Astrocyte of the hippocampus (primary cell): ENCODE data around the gene MAPKBP1.

Source experiments
- DNase-seq: peaks from one replicate; pipeline ENCODE4 v3.0.0; 2011; ENCODE audit warnings: low read depth, low spot score

MAPKBP1 gene

DNA sequence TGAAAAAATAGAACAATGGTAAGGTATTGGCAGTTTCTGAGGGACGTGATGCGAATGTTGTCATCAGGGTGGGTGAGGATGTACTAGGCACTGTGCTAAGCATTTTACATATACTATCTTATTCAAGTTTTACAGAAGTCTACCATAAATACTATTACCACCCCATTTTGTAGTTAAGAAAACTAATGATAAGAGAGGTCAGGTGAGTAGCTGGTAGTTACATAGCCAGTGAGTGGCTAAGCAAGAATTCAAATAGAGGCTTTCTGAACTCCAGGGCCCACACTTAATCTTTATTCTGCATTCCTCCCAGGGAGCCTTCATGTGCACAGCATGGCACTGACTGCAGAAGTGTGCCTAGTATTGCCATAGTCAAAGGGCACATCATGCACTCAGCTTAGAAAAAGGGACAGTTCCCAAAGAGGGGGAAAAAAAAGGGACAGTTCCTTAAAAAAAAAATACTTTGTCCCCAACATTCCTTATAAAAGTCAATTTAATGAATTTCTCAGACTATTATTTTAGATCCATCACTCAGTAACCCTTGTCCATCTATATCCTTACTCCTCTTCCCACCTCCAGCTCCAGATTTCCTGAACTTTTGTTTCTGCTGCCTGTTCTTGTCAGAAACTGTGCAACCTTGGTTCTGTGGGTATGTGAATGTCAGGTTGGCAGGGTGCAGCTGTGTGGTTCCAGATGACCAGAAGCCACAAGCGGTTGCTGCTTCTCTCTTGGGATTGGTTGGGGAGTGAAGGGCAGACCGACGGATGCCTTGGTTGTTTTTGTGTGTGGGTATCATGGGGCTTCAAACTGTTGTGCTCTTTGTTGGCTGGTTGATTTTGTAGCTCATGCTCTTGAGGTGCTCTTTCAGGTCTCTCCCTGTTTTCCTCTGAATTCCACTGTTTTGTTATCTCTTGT, 8.3 kb downstream of the MAPKBP1 start:
- DNase-seq, result no peak

DNA sequence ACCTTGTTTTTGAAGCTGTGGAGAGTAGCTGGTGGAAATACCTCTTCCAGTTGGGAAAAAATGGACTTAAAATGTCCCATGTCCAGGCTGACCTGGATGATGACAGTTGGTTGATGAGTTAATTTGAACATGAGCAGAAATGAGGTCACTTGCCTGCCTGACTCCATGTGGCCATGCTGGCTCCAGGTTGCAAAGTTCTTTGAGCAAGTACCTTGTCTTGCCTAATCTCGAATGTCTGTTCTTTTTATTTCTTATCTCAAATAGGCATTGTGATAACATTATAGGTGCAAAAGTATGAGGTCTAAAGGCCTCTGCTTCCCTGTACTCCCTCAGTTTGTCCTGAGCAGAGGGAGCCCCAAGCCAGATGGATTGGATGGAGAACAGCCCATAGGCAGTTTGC, 9.0 kb downstream of the MAPKBP1 start:
- DNase-seq, result no peak

DNA sequence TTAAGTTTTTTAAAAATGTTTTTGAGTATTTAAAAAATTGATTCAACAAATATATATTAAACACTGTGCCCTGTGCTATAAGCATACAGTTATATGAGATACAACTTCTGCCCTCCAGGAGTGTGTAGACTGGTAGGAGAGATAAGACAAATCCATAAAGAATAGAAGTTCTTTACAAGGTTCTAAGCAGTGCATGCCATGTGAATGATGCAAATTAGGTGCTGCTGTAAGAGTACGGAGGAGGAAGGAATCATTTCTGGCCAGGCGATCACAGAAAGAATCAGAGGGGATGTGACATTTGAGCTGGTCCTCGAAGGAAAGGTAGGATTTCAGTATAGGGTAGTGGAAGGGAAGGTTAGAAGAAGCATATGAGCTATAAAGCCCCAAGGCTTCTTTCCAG, 14.0 kb downstream of the MAPKBP1 start:
- no peak for DNase-seq

DNA sequence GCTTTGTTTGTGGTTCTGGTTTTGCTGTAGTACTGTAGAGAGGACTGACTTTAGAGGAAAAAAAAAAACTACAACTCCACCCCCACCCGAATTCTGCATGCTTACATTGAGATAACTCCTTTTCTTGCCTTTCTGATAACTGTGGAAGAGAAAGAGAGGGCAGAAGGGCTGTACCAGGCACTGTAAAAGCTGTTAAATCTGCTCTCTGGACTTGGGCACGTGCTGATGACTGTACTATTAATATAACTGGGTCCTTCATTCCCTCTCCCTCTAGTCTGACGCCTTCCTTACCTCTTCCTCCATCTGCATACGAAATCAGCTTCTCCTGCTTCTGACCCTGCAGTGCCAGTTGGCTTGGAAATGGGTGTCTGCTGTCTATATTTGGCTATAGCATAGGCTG, 15.0 kb downstream of the MAPKBP1 start:
- no peak for DNase-seq

DNA sequence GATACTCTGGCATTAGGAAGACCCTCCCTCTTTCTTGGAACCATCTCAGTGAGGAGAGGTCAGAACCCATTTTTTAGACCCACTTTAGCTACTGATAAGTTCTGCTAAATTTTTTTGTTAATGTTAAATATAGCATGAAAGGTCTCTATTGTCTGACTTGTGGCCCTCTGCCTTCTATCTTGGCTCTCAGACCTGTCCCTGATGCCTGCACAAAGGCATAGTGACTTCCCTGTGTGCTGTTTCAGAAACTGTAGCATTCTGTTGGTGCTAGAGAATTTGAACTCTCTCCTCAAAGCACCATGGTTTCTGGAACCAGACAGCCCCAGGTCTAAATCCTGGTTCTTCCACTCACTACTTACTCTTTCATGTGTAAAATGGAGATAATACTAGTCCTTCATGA, 15.4 kb downstream of the MAPKBP1 start:
- no peak for DNase-seq

DNA sequence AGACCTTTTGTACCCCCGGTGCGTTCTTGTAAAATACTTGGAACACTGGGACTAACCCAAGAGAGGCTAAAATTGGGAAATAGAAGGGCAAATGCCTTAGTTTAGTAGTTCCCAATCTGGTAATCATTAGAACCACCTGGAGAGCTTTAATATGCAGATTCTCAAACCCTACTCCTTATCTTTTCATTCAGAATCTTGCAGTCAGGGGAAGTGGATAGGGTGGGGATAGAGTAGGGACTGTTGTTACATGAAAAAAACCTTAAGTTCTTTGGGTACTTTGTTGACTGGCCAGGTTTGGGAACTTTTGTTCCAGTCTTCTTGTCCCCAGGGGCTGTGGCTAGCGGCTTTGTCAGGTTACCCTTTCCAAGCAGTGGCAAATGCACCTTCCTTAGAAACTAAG, 15.9 kb downstream of the MAPKBP1 start:
- DNase-seq, result no peak

DNA sequence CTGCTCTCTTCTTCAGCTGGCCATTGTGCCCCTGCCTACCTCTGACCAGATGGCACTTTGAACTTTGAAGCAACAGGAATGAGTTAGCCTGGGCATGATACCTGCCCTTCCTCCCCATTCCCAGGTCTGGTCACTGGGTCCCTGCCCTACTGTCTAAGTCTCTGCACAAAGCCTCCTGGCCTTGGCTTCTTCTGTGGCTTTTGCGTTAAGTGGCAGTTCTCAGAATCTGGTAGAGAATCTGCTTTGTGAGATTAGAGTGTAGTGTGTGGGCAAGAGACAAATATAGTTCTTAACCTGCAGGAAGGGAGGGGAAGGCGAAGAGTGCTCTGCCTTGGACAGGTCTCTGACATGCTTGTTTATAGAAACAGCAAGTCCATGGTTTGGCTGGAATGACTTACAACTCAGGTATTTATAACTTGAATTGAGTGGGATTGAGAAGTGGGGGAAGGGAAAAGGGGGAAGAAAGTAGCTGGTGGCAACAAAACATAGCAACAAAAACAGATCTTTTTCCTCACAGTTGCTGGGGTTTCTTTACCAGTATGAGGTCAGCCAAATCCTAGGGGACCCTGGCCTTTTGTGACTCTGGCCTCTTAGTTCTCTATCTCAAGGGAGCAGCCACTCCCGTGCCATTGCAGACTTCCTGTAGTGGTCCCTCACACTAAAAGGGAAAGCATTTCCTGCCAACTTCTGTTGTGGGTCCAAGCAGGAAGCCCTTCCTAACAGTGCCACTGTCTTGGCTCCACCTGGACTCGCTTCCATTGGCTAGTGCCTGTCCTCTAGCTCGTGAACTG, 16.7 kb downstream of the MAPKBP1 start:
- peak; percentile 88 for DNase-seq

DNA sequence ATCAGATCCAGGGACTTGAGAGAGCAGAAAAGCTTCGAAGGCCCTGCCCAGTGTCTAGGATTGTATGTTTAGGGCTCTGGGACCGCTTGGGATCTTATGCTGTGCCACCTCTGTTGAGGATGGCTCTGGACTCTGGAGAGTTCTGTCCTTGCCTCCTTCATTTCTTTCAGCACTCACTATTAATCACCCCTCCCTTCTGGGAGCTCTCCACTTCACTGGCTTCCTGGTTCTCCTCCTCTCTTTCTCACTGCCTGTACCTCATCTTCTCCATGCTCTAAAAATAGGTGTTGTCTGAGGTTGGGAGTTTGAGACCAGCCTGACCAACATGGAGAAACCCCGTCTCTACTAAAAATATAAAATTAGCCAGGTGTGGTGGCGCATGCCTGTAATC, 17.3 kb downstream of the MAPKBP1 start:
- no peak for DNase-seq

DNA sequence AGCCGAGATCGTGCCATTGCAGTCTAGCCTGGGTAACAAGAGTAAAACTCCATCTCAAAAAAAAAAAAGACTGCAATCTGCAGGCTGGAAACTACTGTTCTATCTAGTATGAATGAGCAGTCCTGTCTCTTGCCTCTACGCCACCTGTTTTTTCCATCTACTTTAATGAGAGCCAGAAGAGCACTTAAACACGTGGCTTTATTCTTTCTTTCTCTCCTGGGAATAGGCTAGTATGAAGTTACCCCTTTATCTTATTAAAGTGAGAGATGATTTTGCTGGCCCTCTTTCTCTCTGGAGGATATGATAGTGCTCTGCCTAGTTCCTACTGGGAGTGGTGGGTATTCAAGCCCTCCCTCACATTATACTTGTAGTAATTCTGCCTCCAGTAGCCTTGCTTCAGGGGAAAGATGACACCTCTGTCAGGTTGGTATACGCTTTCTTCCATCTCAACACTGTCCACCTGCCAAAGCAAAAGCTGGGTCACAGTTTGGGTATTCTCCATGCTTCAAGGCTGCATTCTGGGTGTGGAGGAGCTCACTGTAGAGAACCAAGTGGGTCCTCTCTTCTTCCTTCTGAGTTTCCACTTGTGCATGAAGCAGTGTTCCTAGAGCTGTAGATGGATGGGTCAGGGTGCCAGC, 17.8 kb downstream of the MAPKBP1 start:
- DNase-seq, result no peak

DNA sequence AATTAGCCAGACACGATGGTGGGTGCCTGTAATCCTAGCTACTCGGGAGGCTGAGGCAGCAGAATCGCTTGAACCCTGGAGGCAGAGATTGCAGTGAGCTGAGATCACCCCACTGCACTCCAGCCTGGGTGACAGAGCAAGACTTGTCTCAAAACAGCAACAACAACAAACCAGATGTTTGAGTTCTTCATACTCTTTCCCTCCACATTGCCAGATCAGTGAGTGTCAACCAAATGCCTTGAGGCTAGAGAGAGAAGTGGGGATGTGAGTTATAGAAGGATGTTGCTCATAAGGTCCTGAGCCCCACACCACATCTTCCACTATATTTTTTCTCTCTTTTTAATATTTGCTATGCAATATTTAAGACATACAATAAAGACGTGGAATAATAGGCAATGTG, 19.8 kb downstream of the MAPKBP1 start:
- DNase-seq, result no peak

DNA sequence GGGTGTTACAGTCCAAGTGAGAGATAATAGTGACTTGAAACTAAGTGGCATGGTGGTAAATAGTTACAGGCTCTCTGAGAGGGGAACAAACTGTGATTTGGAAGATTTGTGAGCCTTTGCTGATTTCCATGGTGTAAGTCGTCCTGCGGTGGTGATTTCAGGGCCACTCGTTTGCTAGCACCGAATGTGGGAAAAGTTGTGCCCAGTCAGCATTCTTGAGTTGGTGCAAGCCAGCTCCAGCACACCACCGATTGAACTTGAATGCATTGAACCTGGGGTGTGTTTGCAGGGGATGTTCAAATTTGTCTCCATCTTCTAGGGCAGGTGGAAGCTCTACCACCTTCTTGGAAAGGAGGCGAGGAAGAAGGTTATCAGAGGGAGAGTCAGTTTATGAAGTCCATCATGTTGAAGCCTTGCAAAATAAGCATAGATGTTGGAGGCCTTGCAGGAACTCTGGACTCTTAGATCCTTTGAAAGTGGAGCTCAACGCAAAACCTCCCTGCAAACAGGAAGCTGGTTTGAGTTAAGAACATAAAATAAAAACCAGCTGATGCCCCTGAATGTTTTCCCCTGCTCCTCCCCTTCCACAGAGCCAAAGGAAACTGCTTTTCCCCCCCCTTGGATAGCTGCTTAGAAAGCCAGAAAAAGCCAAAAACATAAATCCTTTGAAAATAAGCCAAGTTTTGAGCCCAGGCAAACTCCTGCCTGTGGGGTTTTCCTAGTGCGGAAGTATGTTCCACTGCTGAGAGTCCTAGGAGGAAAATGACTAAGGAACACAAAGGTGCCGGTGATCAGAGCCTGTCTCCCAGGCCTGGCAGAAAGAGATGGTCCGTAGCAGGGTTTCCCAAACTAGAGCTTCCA, 21.9 kb downstream of the MAPKBP1 start:
- DNase-seq, result no peak

DNA sequence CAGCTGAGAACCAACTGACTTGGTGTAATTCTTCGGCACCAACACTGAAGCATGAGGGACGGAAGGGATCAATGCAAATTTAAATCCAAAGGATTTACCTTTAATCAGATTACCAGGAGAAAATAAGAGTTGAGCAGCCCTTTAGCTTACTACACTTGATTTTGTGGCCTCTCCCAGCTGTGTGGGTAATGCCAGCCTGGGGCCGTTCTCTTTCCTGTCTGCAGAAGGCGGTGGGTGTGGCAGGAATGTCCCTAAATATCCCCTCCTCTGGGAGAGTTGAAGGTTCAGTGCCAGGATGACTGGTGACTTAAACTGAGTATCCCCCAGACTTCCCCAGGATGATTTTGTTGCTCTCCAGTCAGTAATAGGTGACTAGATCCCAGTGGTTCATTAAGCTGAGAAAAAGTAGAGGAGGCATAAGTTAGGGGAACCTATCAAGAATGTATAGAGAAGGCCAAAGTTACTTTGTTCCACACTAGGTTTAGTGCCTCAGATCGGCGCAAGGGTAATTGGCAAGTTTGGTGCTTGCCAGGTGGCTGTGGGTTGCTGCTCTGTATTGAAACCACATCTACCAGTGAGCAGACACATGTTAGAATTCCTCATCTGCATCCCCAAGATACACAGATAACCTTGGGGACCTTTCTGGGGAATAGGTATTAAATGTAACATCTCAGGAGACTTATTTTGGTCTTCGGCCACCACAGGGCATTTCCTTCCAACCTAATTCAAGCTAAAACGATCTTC, 23.1 kb downstream of the MAPKBP1 start:
- no peak for DNase-seq

DNA sequence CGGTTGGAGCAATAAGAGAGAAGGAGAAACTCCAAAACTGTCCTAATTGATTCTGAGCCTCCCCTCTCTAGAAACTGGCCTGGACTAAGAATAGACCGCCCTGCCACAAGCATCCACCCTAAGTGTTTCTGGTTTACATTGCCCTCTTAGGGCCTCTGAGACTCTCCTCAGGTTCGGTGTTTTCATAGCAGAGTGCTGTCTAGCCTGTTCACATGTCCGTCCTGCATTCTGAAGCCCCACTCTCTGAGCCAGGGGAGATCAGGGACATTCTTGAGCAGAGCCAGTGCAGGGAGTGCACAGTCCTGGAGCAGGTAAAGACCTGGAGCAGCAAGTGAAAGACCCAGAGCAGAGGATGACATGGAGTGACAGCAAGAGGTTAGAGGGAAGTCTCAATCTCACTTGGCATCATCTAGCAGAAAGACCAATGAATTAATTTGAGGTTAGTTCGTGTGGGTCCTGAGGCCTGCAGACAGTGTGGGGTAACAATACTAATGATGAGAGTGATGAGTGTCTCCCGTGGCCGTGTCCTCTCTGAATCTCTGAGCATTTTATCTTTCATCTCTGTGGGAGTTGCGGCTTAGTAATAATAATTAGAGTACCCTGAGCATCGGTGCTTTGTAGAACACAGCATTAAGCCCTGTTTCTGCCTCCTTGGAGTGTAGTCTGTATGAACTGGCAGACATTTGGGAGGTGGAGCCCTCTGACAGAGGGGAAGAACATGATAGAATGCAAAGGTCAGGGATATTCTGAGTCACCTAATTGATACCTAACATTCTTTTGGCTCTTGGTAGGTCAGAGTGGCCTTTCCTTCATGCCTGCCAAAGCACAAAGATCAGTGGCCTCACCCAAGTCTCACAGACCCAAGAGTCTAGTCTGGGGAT, 24.6 kb downstream of the MAPKBP1 start:
- no peak for DNase-seq

DNA sequence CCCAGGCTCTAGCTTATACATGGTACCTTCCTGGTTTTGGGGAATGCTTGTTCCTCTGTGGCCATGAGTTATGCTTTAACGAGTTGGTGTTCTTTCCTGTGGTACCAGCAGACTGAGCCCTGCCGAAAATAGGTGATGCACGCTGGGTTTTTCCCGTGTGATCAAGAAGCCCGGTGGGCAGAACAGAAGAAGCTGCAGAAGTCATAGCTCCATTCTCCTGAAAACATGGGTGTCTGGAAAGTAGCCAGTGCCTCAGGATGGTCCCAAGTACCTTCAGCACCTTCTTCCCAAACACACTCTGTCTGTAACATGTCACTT, 25.2 kb downstream of the MAPKBP1 start:
- no peak for DNase-seq

DNA sequence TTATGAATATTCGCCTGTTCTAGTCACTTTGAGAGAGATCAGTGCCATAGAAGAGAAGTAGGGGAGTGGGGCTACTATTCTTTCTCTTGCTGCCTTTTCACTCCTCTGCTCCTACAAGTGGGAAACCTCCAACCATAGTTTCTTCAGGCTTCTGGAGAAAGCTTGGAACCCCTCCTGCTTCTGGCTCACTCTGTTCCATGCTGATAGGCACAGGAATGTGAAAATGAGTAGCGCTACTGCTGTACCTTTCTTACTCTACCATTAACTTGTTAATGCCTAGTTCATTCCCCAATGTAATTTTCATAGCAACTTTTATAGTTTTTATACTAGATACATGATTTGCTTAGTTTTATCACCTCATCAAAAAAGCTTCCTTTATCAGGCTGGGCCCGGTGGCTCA, 26.9 kb downstream of the MAPKBP1 start:
- DNase-seq, result no peak

DNA sequence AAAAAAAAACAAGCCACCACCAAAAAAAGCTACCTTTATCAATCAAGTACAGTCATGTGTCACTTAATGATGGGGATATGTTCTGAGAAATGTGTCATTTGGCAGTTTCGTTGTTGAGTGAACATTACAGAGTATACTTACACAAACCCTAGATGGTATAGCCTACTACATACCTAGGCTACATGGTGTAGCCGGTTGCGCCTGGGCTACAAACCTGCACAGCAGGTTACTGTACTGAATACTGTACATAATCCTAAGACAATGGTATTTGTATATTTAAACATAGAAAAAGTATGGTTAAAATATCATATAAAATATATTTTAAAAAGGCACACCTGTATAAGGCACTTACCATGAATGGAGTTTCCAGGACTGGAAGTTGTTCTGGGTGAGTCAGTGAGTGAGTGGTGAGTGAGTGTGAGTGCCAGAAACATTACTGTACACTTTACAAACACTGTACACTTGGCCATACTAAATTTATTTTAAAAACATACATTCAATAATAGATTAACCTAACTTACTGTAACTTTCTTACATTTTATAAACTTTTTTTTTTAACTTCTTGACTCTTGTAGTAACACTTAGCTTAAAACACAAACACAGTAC, 27.7 kb downstream of the MAPKBP1 start:
- DNase-seq, result no peak

DNA sequence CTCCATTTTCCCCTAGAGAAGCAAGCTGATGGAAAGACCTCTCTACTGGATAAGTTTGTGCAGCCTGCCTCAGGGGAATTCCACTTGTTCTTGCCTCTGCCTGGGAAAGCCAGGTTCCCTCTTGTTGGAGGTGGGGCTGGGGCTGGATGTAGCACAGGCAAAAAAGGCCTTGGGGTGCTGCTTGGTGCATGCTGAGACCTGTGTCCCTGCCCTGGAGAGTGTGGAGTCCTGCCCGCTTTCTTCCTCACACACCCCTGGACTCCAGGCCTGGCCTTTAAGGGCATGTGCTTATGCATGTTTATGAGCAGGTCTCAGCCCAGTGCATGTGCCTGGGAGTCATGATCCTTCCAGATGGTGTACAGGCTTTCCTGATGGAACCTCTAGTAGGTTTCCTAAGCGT, 30.1 kb downstream of the MAPKBP1 start:
- DNase-seq, result no peak

DNA sequence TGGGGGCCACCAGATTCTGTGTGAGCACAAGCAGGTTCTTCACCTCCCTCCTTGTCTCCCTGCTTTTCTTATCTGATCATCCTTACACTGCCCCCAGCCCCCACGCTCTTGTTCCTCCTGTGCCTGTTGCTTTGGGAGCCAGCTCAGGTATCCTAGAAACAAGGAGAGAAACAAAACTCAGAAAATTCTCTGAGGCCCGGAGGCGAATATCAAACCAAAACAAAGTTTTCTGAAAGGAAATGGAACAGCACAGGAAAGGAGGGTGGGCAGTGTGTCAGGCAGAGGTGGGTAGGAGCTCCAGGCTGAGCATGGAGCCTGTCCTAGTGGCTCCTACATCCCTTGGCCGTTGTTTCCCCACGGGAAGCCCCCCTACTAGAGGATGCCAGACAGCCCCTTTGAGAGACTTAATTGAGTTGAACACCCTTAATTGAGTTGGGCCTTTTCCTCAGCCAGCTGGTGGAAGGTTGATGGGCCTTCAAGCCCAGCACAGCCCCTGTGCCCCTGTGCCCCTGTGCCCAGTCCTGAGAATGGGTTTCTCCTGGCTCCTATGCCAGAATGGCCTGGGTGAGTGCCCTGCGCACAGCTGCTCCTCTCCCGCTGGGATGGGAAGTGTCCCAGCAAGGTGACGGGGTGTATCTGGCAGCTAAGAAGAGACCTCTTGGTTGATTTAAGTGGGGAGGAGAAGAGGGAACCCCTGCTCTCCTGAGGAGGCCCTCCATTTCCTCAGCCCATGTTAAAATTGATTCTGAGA, 30.8 kb downstream of the MAPKBP1 start:
- no peak for DNase-seq

DNA sequence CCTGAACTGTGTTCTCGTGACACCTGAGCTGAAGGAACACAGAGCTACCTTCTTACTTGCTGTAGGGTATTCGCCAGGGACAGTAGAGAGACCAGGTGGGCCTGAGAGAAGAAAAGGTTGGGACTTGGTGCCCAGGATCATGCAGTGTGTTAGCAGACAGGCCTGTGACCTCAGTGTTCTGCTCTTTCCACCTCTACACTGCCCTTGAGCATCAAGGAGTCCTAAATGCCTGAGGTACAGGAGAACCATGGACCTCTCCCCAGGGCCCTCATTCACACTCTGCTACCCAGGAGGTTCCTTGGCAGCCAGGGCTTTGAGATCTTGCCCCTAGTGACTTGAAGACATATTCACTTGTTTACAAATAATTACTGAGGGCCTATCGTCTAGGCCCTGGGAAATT, 31.4 kb downstream of the MAPKBP1 start:
- DNase-seq, result no peak
